GM12878 (cell line): Measurements from ENCODE around the gene REPS2. TPM values are rescaled to one million over a fixed set of nuclear protein-coding genes. Genes with fewer than 3 reads are reported as not detected.

ENCODE experiments used
- ATAC-seq: fragments of 200-7000 bp; cut with Tn5 transposase; 3 replicates; pipeline ENCODE4 v1.9.1; 2020; ENCODE audit warnings: mild to moderate bottlenecking, moderate library complexity
- BruUV-seq: library from RNA; stranded (reverse); fragments of 400-500 nt; replicated peaks from 2 replicates; lab custom pipeline; 2021; lab: Mats Ljungman, UMichigan
- CTCF ChIA-PET: fragments of 300-600 bp; sonication (Branson Sonifier 250); formaldehyde crosslinking; extraction: SDS; loops from one replicate; lab custom pipeline; 2021; ENCODE audit warnings: inconsistent platforms; lab: Yijun Ruan, JAX
- POLR2A ChIA-PET: fragments of 350-600 bp; formaldehyde crosslinking; extraction: SDS; loops from one replicate; lab custom pipeline; 2021; ENCODE audit warnings: inconsistent platforms; lab: Charles Lee
- RAD21 ChIA-PET: fragments of 300-600 bp; sonication (Branson Sonifier 250); formaldehyde crosslinking; loops from one replicate; lab custom pipeline; 2023; ENCODE audit warnings: antibody characterized with exemption; ENCODE audit not compliant: unreplicated experiment; lab: Charles Lee
- SMC1A ChIA-PET: fragments of 300-600 bp; sonication (Branson Sonifier 250); formaldehyde crosslinking; loops from one replicate; lab custom pipeline; 2023; ENCODE audit not compliant: unreplicated experiment, uncharacterized antibody; lab: Charles Lee
- DNase-seq: peaks from one replicate; pipeline ENCODE4 v3.0.0-alpha.2; 2011; ENCODE audit warnings: low read depth, low spot score
- FAIRE-seq: peaks from 3 replicates; lab custom pipeline; 2011; peaks lifted over from hg19 to GRCh38; lab: Jason Lieb, UNC
- H2AFZ ChIP-seq: 2 replicates; pipeline ENCODE4 v1.6.0; 2011; ENCODE audit warnings: low read depth, low read length, control low read depth; ENCODE audit not compliant: control insufficient read depth
- H3K27ac ChIP-seq: 2 replicates; pipeline ENCODE4 v1.5.1; 2011; ENCODE audit warnings: control low read depth; ENCODE audit not compliant: control insufficient read depth, insufficient read depth
- H3K27me3 ChIP-seq, 2 experiments: replicated peaks in 1 of 2; 2 replicates each; pipeline versions ENCODE4 v1.6.0 to v1.6.1; 2011; ENCODE audit warnings: low read length in 1 of 2; ENCODE audit not compliant: control insufficient read depth in 2 of 2, insufficient read depth in 2 of 2
- H3K36me3 ChIP-seq, 2 experiments: 2 replicates each; pipeline ENCODE4 v1.5.1; 2011; ENCODE audit warnings: low read length in 1 of 2; ENCODE audit not compliant: control insufficient read depth in 2 of 2, insufficient read depth in 2 of 2
- H3K4me1 ChIP-seq: 2 replicates; pipeline ENCODE4 v1.6.1; 2011; ENCODE audit warnings: mild to moderate bottlenecking, low read length, moderate library complexity, mixed read lengths; ENCODE audit not compliant: control insufficient read depth, insufficient read depth
- H3K4me2 ChIP-seq: 2 replicates; pipeline ENCODE4 v1.6.0; 2011; ENCODE audit warnings: control low read depth; ENCODE audit not compliant: control insufficient read depth, insufficient read depth
- H3K4me3 ChIP-seq: fragments of 200-600 bp; sonication (generic); 2 replicates; pipeline ENCODE4 v1.5.1; 2016
- H3K79me2 ChIP-seq: 2 replicates; pipeline ENCODE4 v1.6.0; 2011; ENCODE audit warnings: low read length; ENCODE audit not compliant: control insufficient read depth, insufficient read depth
- H3K9ac ChIP-seq: 2 replicates; pipeline ENCODE4 v1.8.0; 2011; ENCODE audit warnings: low read length, control low read depth, mixed read lengths; ENCODE audit not compliant: control insufficient read depth, insufficient read depth
- H3K9me3 ChIP-seq: replicated peaks from 3 replicates; pipeline ENCODE4 v1.5.1; 2011; ENCODE audit warnings: mild to moderate bottlenecking, low read length; ENCODE audit not compliant: control insufficient read depth, insufficient read depth
- H4K20me1 ChIP-seq: 2 replicates; pipeline ENCODE4 v1.6.0; 2011; ENCODE audit not compliant: control insufficient read depth, insufficient read depth
- CHD4 ChIP-seq: fragments of 200-600 bp; sonication (generic); IDR thresholded peaks from 2 replicates; pipeline ENCODE4 v1.6.1; 2016; ENCODE audit warnings: mild to moderate bottlenecking
- EED ChIP-seq: sonication (generic); IDR thresholded peaks from 2 replicates; pipeline ENCODE4 v1.6.1; 2016; ENCODE audit warnings: antibody characterized with exemption, low read depth
- WRNIP1 ChIP-seq: IDR thresholded peaks from 2 replicates; pipeline ENCODE4 v1.6.1; 2011; ENCODE audit warnings: low read depth, low read length, improper control_type of control experiment, borderline replicate concordance
- ZZZ3 ChIP-seq: IDR thresholded peaks from 2 replicates; pipeline ENCODE4 v1.6.1; 2011; ENCODE audit warnings: low read depth; ENCODE audit not compliant: control insufficient read depth, insufficient read length
- WGBS: methylation state at CpG from one replicate; pipeline ENCODE4 v1.1.6; 2016; ENCODE audit warnings: low lambda C conversion rate; ENCODE audit not compliant: insufficient replicate concordance, insufficient coverage; ENCODE audit errors: missing lambda C conversion rate; 5-methylcytosine and 5-hydroxymethylcytosine counted together
- in situ Hi-C: fragments of 300-500 bp; cut with MboI; formaldehyde crosslinking; loops from 9 replicates; pipeline ENCODE4 v1.14.3; 2018; ENCODE audit warnings: mixed read lengths
- intact Hi-C: fragments of 100-400 bp; cut with micrococcal nuclease; formaldehyde crosslinking; loops from one replicate; pipeline ENCODE4 v1.14.2; 2022; ENCODE audit not compliant: unreplicated experiment
- polyA plus RNA-seq, 11 experiments: library from polyadenylated mRNA; depleted of rRNA in 4 of 11; unstranded in 6 of 11; stranded (reverse) in 5 of 11; fragments of >200 nt; fragmentation: Nextera tagmentation in 4 of 11; fragmentation: Illumina TruSeq in 1 of 11; extraction: Ambion mirVana in 4 of 11; extraction: Trizol in 1 of 11; gene quantifications; 1 replicate in 1 of 11; 2 replicates in 10 of 11; pipeline versions ENCODE4 v1.2.1 to v1.2.3, GENCODE V29; 2011 to 2016; ENCODE audit warnings: inconsistent platforms in 2 of 11, missing spikeins in 2 of 11, low read depth in 1 of 11
- total RNA-seq, 4 experiments: library from RNA; depleted of rRNA in 3 of 4; stranded (reverse); fragments of >200 nt in 3 of 4; fragmentation: Illumina TruSeq in 1 of 4; extraction: Trizol in 1 of 4; gene quantifications; 2 replicates each; pipeline versions ENCODE4 v1.2.1 to v1.2.3, GENCODE V29; 2013 to 2021
- TF ChIP-seq, protein P1 (sequence below): fragments of 150-350 bp; IDR thresholded peaks from 2 replicates; pipeline ENCODE4 v1.6.1; 2014; ENCODE audit warnings: mild to moderate bottlenecking, low read depth, low read length
- TF ChIP-seq, protein P2 (sequence below): fragments of 150-350 bp; IDR thresholded peaks from 2 replicates; pipeline ENCODE4 v1.6.1; 2016; ENCODE audit warnings: low read depth, low read length
- TF ChIP-seq, protein P3 (sequence below): fragments of 450-650 bp; formaldehyde crosslinking; IDR thresholded peaks from 2 replicates; pipeline ENCODE4 v1.5.0; 2022; ENCODE audit warnings: mild to moderate bottlenecking, missing genetic modification characterization
- TF ChIP-seq, protein P4 (sequence below): IDR thresholded peaks from 2 replicates; pipeline ENCODE4 v1.6.1; 2011; ENCODE audit warnings: borderline replicate concordance, low read depth, mild to moderate bottlenecking, moderate library complexity, mixed read lengths, low read length; ENCODE audit not compliant: insufficient read depth; ENCODE audit errors: extremely low read length

The REPS2 gene
- total and polyA plus RNA-seq, 10 of the 15 experiments (the other 5 are each of a cell fraction or from before 2014, with no cell fraction given): 2.1 to 6.8 (median 3.9) TPM

DNA sequence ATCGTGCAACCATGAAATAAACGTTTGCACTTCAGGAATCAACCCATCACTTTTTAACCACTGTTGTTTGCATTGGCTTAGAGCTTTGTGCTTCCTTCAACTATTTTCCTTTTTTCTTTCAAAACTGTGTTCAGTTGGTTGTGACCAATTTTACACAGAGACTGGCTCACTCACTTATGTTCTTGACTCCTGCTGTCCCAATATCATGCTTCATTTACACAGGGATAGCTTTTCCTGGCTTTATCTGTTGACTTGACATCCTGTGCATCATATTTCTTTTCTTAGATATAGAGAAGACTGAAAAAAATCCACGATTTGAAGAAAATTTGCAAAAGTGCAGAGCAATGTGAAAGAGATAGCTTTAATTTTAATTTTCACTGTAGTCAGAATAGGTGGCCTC is 38.8 kb downstream of the REPS2 start:
- no peaks in the 10 kb centered on the region; the same call in none of the 2 replicates for H4K20me1 ChIP-seq

More for the DNA sequence above, 38.8 kb downstream of the REPS2 start:
- FAIRE-seq (no peak), ATAC-seq (no peak), DNase-seq (no peak)
- intact Hi-C loops (no loop called here), in situ Hi-C loops (no loop called here)
- no peaks in the 10 kb centered on the region; the same call in 2 of the 3 replicates for H3K9me3 ChIP-seq
- H3K4me3 ChIP-seq: no peak overlapping the region
- no peaks in the 10 kb centered on the region for H3K79me2 ChIP-seq
- no peaks in the 10 kb centered on the region; a peak in 1 of 4 replicates for H3K27me3 ChIP-seq
- 0% methylated on average over 3 of the region's 3 CpGs for WGBS
- H3K9ac ChIP-seq: no peak overlapping the region
- H3K4me2 ChIP-seq: no peak overlapping the region
- no peak overlapping the region for H2AFZ ChIP-seq
- H3K4me1 ChIP-seq: no peaks in the 10 kb centered on the region
- BruUV-seq: no TSS peak
- TF ChIP-seq, protein P1, sequence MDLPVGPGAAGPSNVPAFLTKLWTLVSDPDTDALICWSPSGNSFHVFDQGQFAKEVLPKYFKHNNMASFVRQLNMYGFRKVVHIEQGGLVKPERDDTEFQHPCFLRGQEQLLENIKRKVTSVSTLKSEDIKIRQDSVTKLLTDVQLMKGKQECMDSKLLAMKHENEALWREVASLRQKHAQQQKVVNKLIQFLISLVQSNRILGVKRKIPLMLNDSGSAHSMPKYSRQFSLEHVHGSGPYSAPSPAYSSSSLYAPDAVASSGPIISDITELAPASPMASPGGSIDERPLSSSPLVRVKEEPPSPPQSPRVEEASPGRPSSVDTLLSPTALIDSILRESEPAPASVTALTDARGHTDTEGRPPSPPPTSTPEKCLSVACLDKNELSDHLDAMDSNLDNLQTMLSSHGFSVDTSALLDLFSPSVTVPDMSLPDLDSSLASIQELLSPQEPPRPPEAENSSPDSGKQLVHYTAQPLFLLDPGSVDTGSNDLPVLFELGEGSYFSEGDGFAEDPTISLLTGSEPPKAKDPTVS: no peak
- TF ChIP-seq EED (no peak), WRNIP1 (no peak), ZZZ3 (no peak), CHD4 (no peak)
- TF ChIP-seq, protein P2, sequence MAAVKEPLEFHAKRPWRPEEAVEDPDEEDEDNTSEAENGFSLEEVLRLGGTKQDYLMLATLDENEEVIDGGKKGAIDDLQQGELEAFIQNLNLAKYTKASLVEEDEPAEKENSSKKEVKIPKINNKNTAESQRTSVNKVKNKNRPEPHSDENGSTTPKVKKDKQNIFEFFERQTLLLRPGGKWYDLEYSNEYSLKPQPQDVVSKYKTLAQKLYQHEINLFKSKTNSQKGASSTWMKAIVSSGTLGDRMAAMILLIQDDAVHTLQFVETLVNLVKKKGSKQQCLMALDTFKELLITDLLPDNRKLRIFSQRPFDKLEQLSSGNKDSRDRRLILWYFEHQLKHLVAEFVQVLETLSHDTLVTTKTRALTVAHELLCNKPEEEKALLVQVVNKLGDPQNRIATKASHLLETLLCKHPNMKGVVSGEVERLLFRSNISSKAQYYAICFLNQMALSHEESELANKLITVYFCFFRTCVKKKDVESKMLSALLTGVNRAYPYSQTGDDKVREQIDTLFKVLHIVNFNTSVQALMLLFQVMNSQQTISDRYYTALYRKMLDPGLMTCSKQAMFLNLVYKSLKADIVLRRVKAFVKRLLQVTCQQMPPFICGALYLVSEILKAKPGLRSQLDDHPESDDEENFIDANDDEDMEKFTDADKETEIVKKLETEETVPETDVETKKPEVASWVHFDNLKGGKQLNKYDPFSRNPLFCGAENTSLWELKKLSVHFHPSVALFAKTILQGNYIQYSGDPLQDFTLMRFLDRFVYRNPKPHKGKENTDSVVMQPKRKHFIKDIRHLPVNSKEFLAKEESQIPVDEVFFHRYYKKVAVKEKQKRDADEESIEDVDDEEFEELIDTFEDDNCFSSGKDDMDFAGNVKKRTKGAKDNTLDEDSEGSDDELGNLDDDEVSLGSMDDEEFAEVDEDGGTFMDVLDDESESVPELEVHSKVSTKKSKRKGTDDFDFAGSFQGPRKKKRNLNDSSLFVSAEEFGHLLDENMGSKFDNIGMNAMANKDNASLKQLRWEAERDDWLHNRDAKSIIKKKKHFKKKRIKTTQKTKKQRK: no peak
- TF ChIP-seq, protein P3, sequence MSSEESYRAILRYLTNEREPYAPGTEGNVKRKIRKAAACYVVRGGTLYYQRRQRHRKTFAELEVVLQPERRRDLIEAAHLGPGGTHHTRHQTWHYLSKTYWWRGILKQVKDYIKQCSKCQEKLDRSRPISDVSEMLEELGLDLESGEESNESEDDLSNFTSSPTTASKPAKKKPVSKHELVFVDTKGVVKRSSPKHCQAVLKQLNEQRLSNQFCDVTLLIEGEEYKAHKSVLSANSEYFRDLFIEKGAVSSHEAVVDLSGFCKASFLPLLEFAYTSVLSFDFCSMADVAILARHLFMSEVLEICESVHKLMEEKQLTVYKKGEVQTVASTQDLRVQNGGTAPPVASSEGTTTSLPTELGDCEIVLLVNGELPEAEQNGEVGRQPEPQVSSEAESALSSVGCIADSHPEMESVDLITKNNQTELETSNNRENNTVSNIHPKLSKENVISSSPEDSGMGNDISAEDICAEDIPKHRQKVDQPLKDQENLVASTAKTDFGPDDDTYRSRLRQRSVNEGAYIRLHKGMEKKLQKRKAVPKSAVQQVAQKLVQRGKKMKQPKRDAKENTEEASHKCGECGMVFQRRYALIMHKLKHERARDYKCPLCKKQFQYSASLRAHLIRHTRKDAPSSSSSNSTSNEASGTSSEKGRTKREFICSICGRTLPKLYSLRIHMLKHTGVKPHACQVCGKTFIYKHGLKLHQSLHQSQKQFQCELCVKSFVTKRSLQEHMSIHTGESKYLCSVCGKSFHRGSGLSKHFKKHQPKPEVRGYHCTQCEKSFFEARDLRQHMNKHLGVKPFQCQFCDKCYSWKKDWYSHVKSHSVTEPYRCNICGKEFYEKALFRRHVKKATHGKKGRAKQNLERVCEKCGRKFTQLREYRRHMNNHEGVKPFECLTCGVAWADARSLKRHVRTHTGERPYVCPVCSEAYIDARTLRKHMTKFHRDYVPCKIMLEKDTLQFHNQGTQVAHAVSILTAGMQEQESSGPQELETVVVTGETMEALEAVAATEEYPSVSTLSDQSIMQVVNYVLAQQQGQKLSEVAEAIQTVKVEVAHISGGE (CRISPR knock-in tag): no peak
- TF ChIP-seq, protein P4, sequence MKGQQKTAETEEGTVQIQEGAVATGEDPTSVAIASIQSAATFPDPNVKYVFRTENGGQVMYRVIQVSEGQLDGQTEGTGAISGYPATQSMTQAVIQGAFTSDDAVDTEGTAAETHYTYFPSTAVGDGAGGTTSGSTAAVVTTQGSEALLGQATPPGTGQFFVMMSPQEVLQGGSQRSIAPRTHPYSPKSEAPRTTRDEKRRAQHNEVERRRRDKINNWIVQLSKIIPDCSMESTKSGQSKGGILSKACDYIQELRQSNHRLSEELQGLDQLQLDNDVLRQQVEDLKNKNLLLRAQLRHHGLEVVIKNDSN: no peak
- POLR2A ChIA-PET: no interaction called here
- RAD21 ChIA-PET: interaction anchor here (0.9 kb wide), 1 partner anchor 8 kb away, joined by 4 read pairs; no protein-coding TSS in a partner anchor
- CTCF ChIA-PET: interaction anchor here (1.0 to 2.7 kb wide), 5 partner anchors 8 to 102 kb away, joined by 3 to 8 read pairs (median 4); no protein-coding TSS in a partner anchor
- H3K27ac ChIP-seq: no peak overlapping the region
- no peaks in the 10 kb centered on the region for H3K36me3 ChIP-seq
- SMC1A ChIA-PET: interaction anchor here (0.6 to 1.6 kb wide), 3 partner anchors 56 to 99 kb away, joined by 3 to 5 read pairs (median 3); no protein-coding TSS in a partner anchor
